Measurements from ENCODE around the gene UCP3. TPM values are rescaled to one million over a fixed set of nuclear protein-coding genes. Genes with fewer than 3 reads are reported as not detected.
A peak's percentile ranks its signal among the peaks of the same experiment; 100 is the strongest.

UCP3 gene
- total RNA-seq, 1 donor from 2014 or later, result 5.7 TPM

- ChIA-PET POLR2A (interaction anchor here (17.5 kb wide), 1 partner anchor 20 kb away, joined by 425 read pairs; the partner anchor contains the start of gene UCP2), CTCF (no interaction called here)
- H3K4me3 Mint-ChIP-seq, result peak overlapping the region; percentile 36
- H3K27me3 Mint-ChIP-seq, result no peaks in the 10 kb centered on the region
- peak overlapping the region; percentile 92 for H3K27ac Mint-ChIP-seq
- intact Hi-C loops (cut with micrococcal nuclease), result loop anchor here (5.0 kb wide), 1 partner anchor 36 kb away; no protein-coding TSS in a partner anchor
- no peak for TF ChIP-seq CTCF (IDR thresholded peaks at IDR 0.05)
- ATAC-seq (ENCODE audit: low read depth) (no peak), DNase-seq (no peak)
- H3K4me1 Mint-ChIP-seq, result peaks cover 91% of the 10 kb centered on the region
- H3K9me3 Mint-ChIP-seq, result no peaks in the 10 kb centered on the region
- H3K36me3 Mint-ChIP-seq (ENCODE audit: low read depth), result peaks cover 8% of the 10 kb centered on the region
These were observed 12.6 kb downstream of the UCP3 start for GRCh38 chr11:73996161-73996747.

- POLR2A ChIA-PET, result interaction anchor here (1.1 to 17.5 kb wide), 3 partner anchors 9 to 19 kb away, joined by 6 to 425 read pairs (median 10); partner anchors contain the start of gene UCP2
- intact Hi-C loops (cut with micrococcal nuclease), result loop anchor here (1.0 to 5.0 kb wide), 4 partner anchors 12 to 37 kb away; no protein-coding TSS in a partner anchor
- ATAC-seq (ENCODE audit: low read depth) (peak; percentile 23), DNase-seq (no peak)
- peaks cover 3% of the 10 kb centered on the region for H3K36me3 Mint-ChIP-seq (ENCODE audit: low read depth)
- H3K9me3 Mint-ChIP-seq, result no peaks in the 10 kb centered on the region
- CTCF ChIA-PET, result no interaction called here
- no peaks in the 10 kb centered on the region for H3K27me3 Mint-ChIP-seq
- H3K4me3 Mint-ChIP-seq, result peak overlapping the region; percentile 36
- TF ChIP-seq CTCF (IDR thresholded peaks at IDR 0.05), result no peak
- peak overlapping the region; percentile 92 for H3K27ac Mint-ChIP-seq
- H3K4me1 Mint-ChIP-seq, result peaks cover 92% of the 10 kb centered on the region
These were observed 13.2 kb downstream of the UCP3 start for GRCh38 chr11:73995731-73996130.

DNA sequence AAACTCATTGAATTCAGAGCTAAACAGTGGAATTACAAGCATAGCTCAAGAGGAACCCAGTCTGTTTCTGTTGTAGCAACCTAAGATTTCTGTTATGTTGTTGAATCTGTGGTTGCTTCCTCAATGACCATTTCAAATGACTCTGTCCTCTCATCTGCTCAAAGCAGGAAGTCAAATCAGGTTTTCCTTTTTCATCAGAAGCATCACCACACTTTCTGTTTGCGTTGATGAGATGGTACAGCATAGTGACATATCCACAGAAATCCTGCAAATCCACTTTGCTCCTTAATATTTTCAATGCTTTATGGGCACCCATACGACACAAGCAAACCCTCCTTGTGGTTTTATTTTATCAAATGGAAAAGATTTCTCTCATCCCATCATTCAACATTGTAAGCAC, 13.6 kb downstream of the UCP3 start:
- TF ChIP-seq CTCF (IDR thresholded peaks at IDR 0.05), result no peak
- ATAC-seq (ENCODE audit: low read depth), result peak; percentile 45
- Mint-ChIP-seq H3K27ac (peak overlapping the region; percentile 92), H3K9me3 (no peaks in the 10 kb centered on the region), H3K4me1 (peaks cover 96% of the 10 kb centered on the region), H3K36me3 (ENCODE audit: low read depth) (no peaks in the 10 kb centered on the region), H3K27me3 (no peaks in the 10 kb centered on the region), H3K4me3 (peak overlapping the region; percentile 36)
- intact Hi-C loops (cut with micrococcal nuclease), result loop anchor here (1.0 to 5.0 kb wide), 4 partner anchors 12 to 37 kb away; no protein-coding TSS in a partner anchor
- DNase-seq, result no peak
- CTCF ChIA-PET, result interaction anchor here (0.9 to 1.1 kb wide), 2 partner anchors 9 to 11 kb away, joined by 3 read pairs; no protein-coding TSS in a partner anchor
- POLR2A ChIA-PET, result interaction anchor here (1.1 to 17.5 kb wide), 3 partner anchors 8 to 19 kb away, joined by 6 to 425 read pairs (median 10); partner anchors contain the start of gene UCP2

GRCh38 chr11:73991471-73992006, 17.3 kb downstream of the UCP3 start:
- Mint-ChIP-seq H3K36me3 (ENCODE audit: low read depth) (no peaks in the 10 kb centered on the region), H3K27me3 (no peaks in the 10 kb centered on the region), H3K4me1 (peaks cover 68% of the 10 kb centered on the region), H3K9me3 (no peaks in the 10 kb centered on the region), H3K27ac (peak overlapping the region; percentile 92), H3K4me3 (peak overlapping the region; percentile 65)
- ATAC-seq (ENCODE audit: low read depth), result peak; percentile 72
- intact Hi-C loops (cut with micrococcal nuclease), result loop anchor here (1.0 kb wide), 1 partner anchor 8 kb away; no protein-coding TSS in a partner anchor
- CTCF ChIA-PET, result interaction anchor here (0.9 to 1.2 kb wide), 4 partner anchors 10 to 55 kb away, joined by 3 to 11 read pairs (median 4); partner anchors contain the start of gene UCP2
- DNase-seq, result no peak
- POLR2A ChIA-PET, result interaction anchor here (0.5 to 17.5 kb wide), 7 partner anchors 14 to 29 kb away, joined by 3 to 425 read pairs (median 5); partner anchors contain the start of gene UCP2
- TF ChIP-seq CTCF (IDR thresholded peaks at IDR 0.05), result no peak

DNA sequence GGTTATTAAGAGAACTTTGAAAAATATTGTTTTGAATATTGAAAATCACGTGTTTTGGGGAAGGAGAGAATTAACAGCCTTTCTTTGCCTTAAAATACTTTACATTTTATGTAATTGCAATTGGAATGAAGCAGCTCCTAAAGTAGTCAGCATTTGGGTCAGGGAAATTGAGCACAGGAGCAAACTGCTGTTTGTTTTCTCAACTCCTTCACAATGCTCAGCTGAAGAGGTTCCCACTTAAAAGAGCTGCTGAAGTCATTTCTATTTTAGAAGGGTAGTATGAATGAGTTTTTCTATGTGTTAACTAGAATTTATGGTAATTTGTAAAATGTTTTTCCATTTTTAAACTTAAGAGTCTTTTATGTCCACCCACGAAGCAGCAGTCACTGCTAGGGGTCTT, 18.2 kb downstream of the UCP3 start:
- TF ChIP-seq CTCF (IDR thresholded peaks at IDR 0.05), result no peak
- Mint-ChIP-seq H3K27me3 (no peaks in the 10 kb centered on the region), H3K4me3 (peak overlapping the region; percentile 65), H3K36me3 (ENCODE audit: low read depth) (no peaks in the 10 kb centered on the region), H3K27ac (peak overlapping the region; percentile 92), H3K4me1 (peaks cover 63% of the 10 kb centered on the region), H3K9me3 (no peaks in the 10 kb centered on the region)
- ChIA-PET CTCF (interaction anchor here (1.2 kb wide), 1 partner anchor 9 kb away, joined by 5 read pairs; the partner anchor contains the start of gene UCP2), POLR2A (interaction anchor here (0.9 to 17.5 kb wide), 3 partner anchors 14 to 30 kb away, joined by 3 to 425 read pairs (median 5); partner anchors contain the start of gene UCP2)
- intact Hi-C loops (cut with micrococcal nuclease), result loop anchor here (1.0 kb wide), 1 partner anchor 7 kb away; no protein-coding TSS in a partner anchor
- no peak for ATAC-seq (ENCODE audit: low read depth)
- no peak for DNase-seq
